GM21528 (cell line): ENCODE measurements around the gene ARHGAP26.

Experiments
- ATAC-seq: cut with Tn5 transposase; IDR thresholded peaks from one replicate; pipeline ENCODE4 v1.9.1; 2021; ENCODE audit warnings: mild to moderate bottlenecking, moderate library complexity; ENCODE audit not compliant: unreplicated experiment, low FRiP score

ARHGAP26 gene

GRCh38 chr5:142769793-142770649, at the start of gene ARHGAP26:
Gene ARHGAP26, plus strand, starts transcription at chr5:142770377. Its CDS starts 385 bp downstream, at chr5:142770762.
- ATAC-seq, result peak; percentile 98

- no peak for ATAC-seq
Observed at GRCh38 chr5:142720641-142721271, 49.4 kb upstream of the ARHGAP26 start.

GRCh38 chr5:142722146-142722545, 48.0 kb upstream of the ARHGAP26 start:
- ATAC-seq, result no peak

- ATAC-seq, result no peak
Observed at GRCh38 chr5:142722896-142723295, 47.3 kb upstream of the ARHGAP26 start.

- ATAC-seq, result no peak
Observed at GRCh38 chr5:142724821-142725220, 45.4 kb upstream of the ARHGAP26 start.

GRCh38 chr5:142725231-142726187, 44.7 kb upstream of the ARHGAP26 start:
- ATAC-seq, result no peak

- no peak for ATAC-seq
Observed at GRCh38 chr5:142726188-142726731, 43.9 kb upstream of the ARHGAP26 start.

GRCh38 chr5:142727735-142728047, 42.5 kb upstream of the ARHGAP26 start:
- ATAC-seq, result no peak

GRCh38 chr5:142735323-142736246, 34.6 kb upstream of the ARHGAP26 start:
- ATAC-seq, result no peak

- ATAC-seq, result no peak
Observed at GRCh38 chr5:142736247-142736632, 33.9 kb upstream of the ARHGAP26 start.

GRCh38 chr5:142737179-142737578, 33.0 kb upstream of the ARHGAP26 start:
- ATAC-seq, result no peak

GRCh38 chr5:142740474-142741242, 29.5 kb upstream of the ARHGAP26 start:
- ATAC-seq, result no peak

GRCh38 chr5:142743592-142744441, 26.4 kb upstream of the ARHGAP26 start:
- ATAC-seq, result no peak

- ATAC-seq, result no peak
Observed at GRCh38 chr5:142745268-142745667, 24.9 kb upstream of the ARHGAP26 start.

- no peak for ATAC-seq
Observed at GRCh38 chr5:142746532-142747433, 23.4 kb upstream of the ARHGAP26 start.

- ATAC-seq, result no peak
Observed at GRCh38 chr5:142748132-142748531, 22.0 kb upstream of the ARHGAP26 start.
